Measurements from ENCODE around the gene VRTN. TPM values are rescaled to one million over a fixed set of nuclear protein-coding genes. Genes with fewer than 3 reads are reported as not detected.

VRTN gene
- total RNA-seq, 1 donor from 2014 or later = not detected

GRCh38 chr14:74308695-74309094 lies 39.6 kb upstream of the VRTN start:
- Histone ChIP-seq H3K4me3 (ENCODE audit: low read depth, low read length) (no peak overlapping the region), H3K27me3 (ENCODE audit: control insufficient read depth, insufficient read depth, low read length) (no peaks in the 10 kb centered on the region), H3K36me3 (ENCODE audit: control insufficient read depth, insufficient read depth, low read length) (no peaks in the 10 kb centered on the region)
- no peak for DNase-seq (ENCODE audit: low read depth)
- no peak for TF ChIP-seq CTCF (IDR thresholded peaks at IDR 0.05; ENCODE audit: insufficient read depth, low read length, poor library complexity, severe bottlenecking)

- no peak overlapping the region for H3K4me3 ChIP-seq (ENCODE audit: low read depth, low read length)
- H3K36me3 ChIP-seq (ENCODE audit: control insufficient read depth, insufficient read depth, low read length) = no peaks in the 10 kb centered on the region
- H3K27me3 ChIP-seq (ENCODE audit: control insufficient read depth, insufficient read depth, low read length) = no peaks in the 10 kb centered on the region
- DNase-seq (ENCODE audit: low read depth) = no peak
- TF ChIP-seq CTCF (IDR thresholded peaks at IDR 0.05; ENCODE audit: insufficient read depth, low read length, poor library complexity, severe bottlenecking) = no peak
Measured at GRCh38 chr14:74309125-74310022, 38.9 kb upstream of the VRTN start.

GRCh38 chr14:74312161-74312560 lies 36.1 kb upstream of the VRTN start:
- no peak for TF ChIP-seq CTCF (IDR thresholded peaks at IDR 0.05; ENCODE audit: insufficient read depth, low read length, poor library complexity, severe bottlenecking)

GRCh38 chr14:74313601-74314000 lies 34.7 kb upstream of the VRTN start:
- no peak for DNase-seq (ENCODE audit: low read depth)
- TF ChIP-seq CTCF (IDR thresholded peaks at IDR 0.05; ENCODE audit: insufficient read depth, low read length, poor library complexity, severe bottlenecking) = no peak

More at GRCh38 chr14:74312161-74312560, 36.1 kb upstream of the VRTN start:
- no peak for DNase-seq (ENCODE audit: low read depth)
- Histone ChIP-seq H3K27me3 (ENCODE audit: control insufficient read depth, insufficient read depth, low read length) (no peaks in the 10 kb centered on the region), H3K4me3 (ENCODE audit: low read depth, low read length) (no peak overlapping the region), H3K36me3 (ENCODE audit: control insufficient read depth, insufficient read depth, low read length) (no peaks in the 10 kb centered on the region)

GRCh38 chr14:74314576-74314975 lies 33.7 kb upstream of the VRTN start:
- no peak for TF ChIP-seq CTCF (IDR thresholded peaks at IDR 0.05; ENCODE audit: insufficient read depth, low read length, poor library complexity, severe bottlenecking)
- Histone ChIP-seq H3K4me3 (ENCODE audit: low read depth, low read length) (no peak overlapping the region), H3K36me3 (ENCODE audit: control insufficient read depth, insufficient read depth, low read length) (no peaks in the 10 kb centered on the region), H3K27me3 (ENCODE audit: control insufficient read depth, insufficient read depth, low read length) (no peaks in the 10 kb centered on the region)
- no peak for DNase-seq (ENCODE audit: low read depth)

More at GRCh38 chr14:74313601-74314000, 34.7 kb upstream of the VRTN start:
- H3K4me3 ChIP-seq (ENCODE audit: low read depth, low read length) = no peak overlapping the region
- no peaks in the 10 kb centered on the region for H3K27me3 ChIP-seq (ENCODE audit: control insufficient read depth, insufficient read depth, low read length)
- H3K36me3 ChIP-seq (ENCODE audit: control insufficient read depth, insufficient read depth, low read length) = no peaks in the 10 kb centered on the region
